Uterus (tissue), 2 donors: ENCODE measurements around the gene KCNIP1.

Source experiments
- CTCF ChIP-seq, 4 experiments: fragments of 200-600 bp in 2 of 4; fragments of 450-650 bp in 2 of 4; sonication (generic) in 2 of 4; IDR thresholded peaks; one replicate each; pipeline ENCODE4 v1.5.1; 2016 to 2019; ENCODE audit warnings: antibody characterized with exemption in 4 of 4, mild to moderate bottlenecking in 2 of 4, moderate library complexity in 1 of 4
- POLR2A ChIP-seq, 2 donors: fragments of 450-650 bp; IDR thresholded peaks; one replicate each; pipeline ENCODE4 v1.6.1; 2016; ENCODE audit warnings: antibody characterized with exemption in 2 of 2, mild to moderate bottlenecking in 1 of 2, moderate library complexity in 1 of 2

GRCh38 chr5:170747357-170747756 lies 243.5 kb downstream of the KCNIP1 start:
- TF ChIP-seq POLR2A (IDR thresholded peaks at IDR 0.05) (no peak), CTCF (IDR thresholded peaks at IDR 0.05) (no peak)
